Upper lobe of left lung (tissue), 6 donors: ENCODE results near the gene SDK1. TPM values are rescaled to one million over a fixed set of nuclear protein-coding genes. Genes with fewer than 3 reads are reported as not detected.

ENCODE experiments used
- ATAC-seq, 2 donors: fragments of 200-7000 bp; cut with Tn5 transposase; one replicate each; pipeline ENCODE4 v1.9.1; 2022; ENCODE audit warnings: mild to moderate bottlenecking in 2 of 2, moderate library complexity in 2 of 2; ENCODE audit not compliant: low FRiP score in 2 of 2
- DNase-seq, 2 donors: peaks; one replicate each; pipeline ENCODE4 v3.0.0-alpha.2; 2019 to 2020
- H3K27ac ChIP-seq, 4 donors: fragments of 200-600 bp; sonication (generic); one replicate each; pipeline ENCODE4 v1.5.1; 2016 to 2019
- H3K27me3 ChIP-seq, 4 donors: fragments of 200-600 bp; sonication (generic); one replicate each; pipeline ENCODE4 v1.5.1; 2017 to 2019
- H3K36me3 ChIP-seq, 4 donors: fragments of 200-600 bp; sonication (generic); one replicate each; pipeline ENCODE4 v1.5.1; 2016 to 2019
- H3K4me1 ChIP-seq, 4 donors: fragments of 200-600 bp; sonication (generic); one replicate each; pipeline ENCODE4 v1.5.1; 2018 to 2019
- H3K4me3 ChIP-seq, 4 donors: fragments of 200-600 bp; sonication (generic); one replicate each; pipeline ENCODE4 v1.5.1; 2017 to 2019; ENCODE audit warnings: mild to moderate bottlenecking in 2 of 4, moderate library complexity in 1 of 4
- H3K9me3 ChIP-seq, 4 donors: fragments of 200-600 bp; sonication (generic); one replicate each; pipeline ENCODE4 v1.5.1; 2018 to 2019
- EP300 ChIP-seq, 4 donors: sonication (generic); formaldehyde crosslinking; IDR thresholded peaks; one replicate each; pipeline ENCODE4 v1.5.1; 2017; ENCODE audit warnings: antibody characterized with exemption in 4 of 4, control low read depth in 2 of 4
- POLR2A ChIP-seq, 4 donors: fragments of 450-650 bp; IDR thresholded peaks; one replicate each; pipeline ENCODE4 v1.5.1; 2016 to 2017; ENCODE audit warnings: antibody characterized with exemption in 4 of 4, mild to moderate bottlenecking in 2 of 4
- POLR2AphosphoS5 ChIP-seq, 2 donors: sonication (generic); formaldehyde crosslinking; IDR thresholded peaks; one replicate each; pipeline ENCODE4 v1.5.1; 2017; ENCODE audit warnings: antibody characterized with exemption in 2 of 2
- WGBS, 2 donors: methylation state at CpG; one replicate each; pipeline ENCODE4 v1.1.5; 2017 to 2018; 5-methylcytosine and 5-hydroxymethylcytosine counted together
- total RNA-seq, 6 donors: library from RNA; depleted of rRNA in 4 of 6; stranded (reverse); fragments of >200 nt in 4 of 6; gene quantifications; one replicate each; pipeline versions ENCODE4 v1.1.0 to v1.2.1, GENCODE V29; 2016 to 2021
- TF ChIP-seq, protein P1 (sequence below), 6 experiments: fragments of 450-650 bp in 4 of 6; fragments of 200-600 bp in 2 of 6; sonication (generic) in 2 of 6; IDR thresholded peaks; one replicate each; pipeline ENCODE4 v1.5.1; 2016 to 2019; ENCODE audit warnings: antibody characterized with exemption in 6 of 6
- donor health status: DM: no; HTN: no; CAD: no; lungs with moderate emphysema.
- donor health status: DM: no; HTN: yes; CAD: no; lungs with severe emphysema.

The SDK1 gene
- total RNA-seq, 6 donors from 2014 or later, result 9.3 to 90.1 (median 11.8) TPM

DNA sequence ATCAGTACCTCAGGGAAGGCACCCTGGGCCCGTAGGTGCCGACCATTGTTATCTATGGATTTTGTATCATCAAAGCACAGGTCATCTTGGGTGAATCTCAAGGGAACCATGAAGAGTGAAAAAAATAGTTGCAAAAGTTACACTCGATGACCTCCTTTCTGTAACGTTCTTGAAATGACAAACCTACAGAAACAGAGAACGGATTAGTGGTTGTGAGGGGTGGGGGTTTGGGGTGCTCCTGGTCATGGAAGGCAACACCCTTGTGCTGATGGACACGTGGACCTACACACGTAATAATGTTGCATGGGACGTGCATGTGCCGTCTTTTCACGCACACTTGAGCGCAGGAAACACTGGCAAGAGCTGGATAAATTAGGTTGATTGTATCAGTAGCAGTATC is 655.9 kb downstream of the SDK1 start:
- WGBS, 2 donors, result 88 to 91% methylated on average over 11 of the region's 11 CpGs
- DNase-seq, result no peak
- Histone ChIP-seq H3K27ac (no peak overlapping the region), H3K9me3 (no peaks in the 10 kb centered on the region), H3K27me3 (no peaks in the 10 kb centered on the region), H3K36me3 (no peaks in the 10 kb centered on the region), H3K4me1 (no peaks in the 10 kb centered on the region), H3K4me3 (no peak overlapping the region)
- no peak for ATAC-seq
- no peak for TF ChIP-seq POLR2AphosphoS5 (IDR thresholded peaks at IDR 0.05)
- no peak for TF ChIP-seq EP300 (IDR thresholded peaks at IDR 0.05)
- no peak for TF ChIP-seq POLR2A (IDR thresholded peaks at IDR 0.05)
- TF ChIP-seq, protein P1, sequence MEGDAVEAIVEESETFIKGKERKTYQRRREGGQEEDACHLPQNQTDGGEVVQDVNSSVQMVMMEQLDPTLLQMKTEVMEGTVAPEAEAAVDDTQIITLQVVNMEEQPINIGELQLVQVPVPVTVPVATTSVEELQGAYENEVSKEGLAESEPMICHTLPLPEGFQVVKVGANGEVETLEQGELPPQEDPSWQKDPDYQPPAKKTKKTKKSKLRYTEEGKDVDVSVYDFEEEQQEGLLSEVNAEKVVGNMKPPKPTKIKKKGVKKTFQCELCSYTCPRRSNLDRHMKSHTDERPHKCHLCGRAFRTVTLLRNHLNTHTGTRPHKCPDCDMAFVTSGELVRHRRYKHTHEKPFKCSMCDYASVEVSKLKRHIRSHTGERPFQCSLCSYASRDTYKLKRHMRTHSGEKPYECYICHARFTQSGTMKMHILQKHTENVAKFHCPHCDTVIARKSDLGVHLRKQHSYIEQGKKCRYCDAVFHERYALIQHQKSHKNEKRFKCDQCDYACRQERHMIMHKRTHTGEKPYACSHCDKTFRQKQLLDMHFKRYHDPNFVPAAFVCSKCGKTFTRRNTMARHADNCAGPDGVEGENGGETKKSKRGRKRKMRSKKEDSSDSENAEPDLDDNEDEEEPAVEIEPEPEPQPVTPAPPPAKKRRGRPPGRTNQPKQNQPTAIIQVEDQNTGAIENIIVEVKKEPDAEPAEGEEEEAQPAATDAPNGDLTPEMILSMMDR (IDR thresholded peaks at IDR 0.05), result no peak

DNA sequence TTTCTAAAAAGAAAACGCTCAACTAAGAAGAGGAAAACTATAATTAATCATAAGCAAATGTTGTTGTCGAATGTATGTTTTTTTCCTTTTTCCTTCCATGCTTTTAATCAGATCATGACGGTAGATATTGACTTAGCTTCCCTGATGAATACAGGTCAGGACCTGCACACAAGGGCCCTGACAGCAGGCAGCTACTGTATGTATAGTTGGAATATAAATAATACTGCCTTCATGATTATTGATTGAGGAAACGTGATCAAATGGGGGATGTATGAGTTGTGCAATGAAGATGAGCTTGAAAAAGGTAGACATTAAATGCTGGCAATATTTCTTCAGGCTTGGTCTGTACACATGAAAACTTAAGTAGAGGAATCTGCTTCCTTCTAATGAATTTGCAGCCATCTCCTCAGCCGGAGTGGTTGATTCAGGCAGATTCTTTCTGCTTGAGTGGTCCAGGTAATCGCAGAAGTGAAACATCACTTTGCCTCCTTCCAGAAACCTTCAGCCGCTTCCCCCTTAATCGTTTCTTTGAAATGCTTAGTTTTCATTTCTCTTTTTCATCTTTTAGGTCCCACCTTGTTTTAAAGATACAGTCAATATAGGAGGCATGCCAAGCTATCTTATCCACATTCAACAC is 656.5 kb downstream of the SDK1 start:
- ATAC-seq, result no peak
- WGBS, 2 donors, result 63 to 64% methylated on average over 8 of the region's 8 CpGs
- no peaks in the 10 kb centered on the region for H3K27me3 ChIP-seq

DNA sequence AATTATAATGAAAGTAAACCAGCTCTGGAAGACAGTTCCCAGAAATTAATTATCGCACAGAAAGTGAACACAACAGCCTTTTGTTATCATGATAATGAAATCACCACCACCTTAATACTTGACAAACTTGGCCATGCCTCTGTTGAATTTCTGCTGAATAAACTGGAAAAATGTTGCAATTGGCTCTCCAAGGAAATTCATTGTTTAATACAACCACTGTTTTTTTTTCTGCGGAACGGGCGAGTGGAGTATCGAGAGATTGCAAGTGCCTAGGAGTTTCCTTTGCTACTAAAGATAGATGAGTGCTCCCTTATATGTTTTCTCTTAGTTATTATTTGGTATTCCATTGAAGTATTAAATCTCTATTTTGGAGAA is 657.0 kb downstream of the SDK1 start:
- Histone ChIP-seq H3K27ac (no peak overlapping the region), H3K27me3 (no peaks in the 10 kb centered on the region), H3K9me3 (no peaks in the 10 kb centered on the region), H3K4me1 (no peaks in the 10 kb centered on the region), H3K36me3 (no peaks in the 10 kb centered on the region), H3K4me3 (no peak overlapping the region)
- 49 to 65% methylated on average over 5 of the region's 5 CpGs for WGBS, 2 donors
- DNase-seq (no peak), ATAC-seq (no peak)
- no peak for TF ChIP-seq POLR2A (IDR thresholded peaks at IDR 0.05)
- TF ChIP-seq, protein P1 (IDR thresholded peaks at IDR 0.05), result no peak
- no peak for TF ChIP-seq EP300 (IDR thresholded peaks at IDR 0.05)
- no peak for TF ChIP-seq POLR2AphosphoS5 (IDR thresholded peaks at IDR 0.05)

More for the DNA sequence above, 656.5 kb downstream of the SDK1 start:
- H3K4me3 ChIP-seq, result no peak overlapping the region
- H3K4me1 ChIP-seq, result no peaks in the 10 kb centered on the region
- DNase-seq, result no peak
- no peaks in the 10 kb centered on the region for H3K36me3 ChIP-seq
- TF ChIP-seq POLR2A (IDR thresholded peaks at IDR 0.05) (no peak), POLR2AphosphoS5 (IDR thresholded peaks at IDR 0.05) (no peak), EP300 (IDR thresholded peaks at IDR 0.05) (no peak)
- TF ChIP-seq, protein P1 (IDR thresholded peaks at IDR 0.05), result no peak
- H3K9me3 ChIP-seq, result no peaks in the 10 kb centered on the region
- no peak overlapping the region for H3K27ac ChIP-seq

DNA sequence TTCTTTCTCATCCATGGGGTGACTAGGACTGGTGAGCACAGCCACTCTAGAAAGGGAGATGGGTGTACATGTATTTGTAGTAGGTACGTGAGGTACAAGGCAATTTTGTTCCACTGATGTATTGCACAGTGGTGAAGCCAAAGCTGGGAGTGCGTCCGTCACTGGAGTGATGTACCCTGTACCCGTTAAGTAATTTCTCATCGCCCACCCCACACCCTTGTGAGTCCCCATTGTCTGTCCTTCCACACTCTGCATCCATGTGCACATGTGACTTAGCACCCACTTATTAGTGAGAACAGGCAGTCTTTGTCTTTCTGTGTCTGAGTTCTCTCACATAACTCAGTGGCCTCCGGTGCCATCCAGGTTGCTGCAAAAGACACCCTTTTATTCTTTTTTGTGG is 658.3 kb downstream of the SDK1 start:
- Histone ChIP-seq H3K27me3 (no peaks in the 10 kb centered on the region), H3K4me1 (no peaks in the 10 kb centered on the region), H3K36me3 (no peaks in the 10 kb centered on the region), H3K4me3 (no peak overlapping the region), H3K9me3 (no peaks in the 10 kb centered on the region), H3K27ac (no peak overlapping the region)
- WGBS, 2 donors, result 92 to 94% methylated on average over 6 of the region's 6 CpGs
- DNase-seq (no peak), ATAC-seq (no peak)
- no peak for TF ChIP-seq POLR2A (IDR thresholded peaks at IDR 0.05)
- no peak for TF ChIP-seq POLR2AphosphoS5 (IDR thresholded peaks at IDR 0.05)
- no peak for TF ChIP-seq EP300 (IDR thresholded peaks at IDR 0.05)
- TF ChIP-seq, protein P1 (IDR thresholded peaks at IDR 0.05), result no peak
